Nephron (organoid): Measurements from ENCODE around the gene CFAP54.
"Not testable (repeated sequence)": the region's sequence is repeated elsewhere in the genome, so short reads cannot be mapped to it uniquely, and the experiment has no call there.

Experiments used
- H3K27ac Mint-ChIP-seq, 3 experiments: 2 replicates each; pipeline ENCODE4 v1.8.0; 2020; ENCODE audit warnings: mixed read lengths in 3 of 3, mild to moderate bottlenecking in 2 of 3, moderate library complexity in 1 of 3
- H3K27me3 Mint-ChIP-seq: 2 replicates; pipeline ENCODE4 v1.8.0; 2021; ENCODE audit warnings: low read depth, mild to moderate bottlenecking, moderate library complexity, mixed read lengths
- H3K36me3 Mint-ChIP-seq: 2 replicates; pipeline ENCODE4 v1.8.0; 2020; ENCODE audit warnings: low read depth, mixed read lengths
- H3K4me1 Mint-ChIP-seq: 2 replicates; pipeline ENCODE4 v1.8.0; 2020; ENCODE audit warnings: mixed read lengths
- H3K4me3 Mint-ChIP-seq, 3 experiments: 2 replicates each; pipeline ENCODE4 v1.8.0; 2020; ENCODE audit warnings: mild to moderate bottlenecking in 3 of 3, mixed read lengths in 3 of 3, moderate library complexity in 2 of 3
- H3K9me3 Mint-ChIP-seq: 2 replicates; pipeline ENCODE4 v1.8.0; 2020; ENCODE audit warnings: mixed read lengths
- CTCF ChIP-seq, 3 experiments: fragments of 200-600 bp; sonication (generic); IDR thresholded peaks; one replicate each; pipeline ENCODE4 v1.5.0; 2021; ENCODE audit warnings: antibody characterized with exemption in 3 of 3; ENCODE audit not compliant: unreplicated experiment in 3 of 3

Gene CFAP54

GRCh38 chr12:96570579-96570978, 81.2 kb downstream of the CFAP54 start:
- Mint-ChIP-seq H3K9me3 (no peaks in the 10 kb centered on the region), H3K4me3 (no peak overlapping the region), H3K4me1 (no peaks in the 10 kb centered on the region), H3K36me3 (no peaks in the 10 kb centered on the region), H3K27ac (no peak overlapping the region), H3K27me3 (no peaks in the 10 kb centered on the region)
- TF ChIP-seq CTCF (IDR thresholded peaks at IDR 0.05; ENCODE audit: unreplicated experiment in 3 of 3) = no peak

- no peak overlapping the region for H3K4me3 Mint-ChIP-seq
- H3K27me3 Mint-ChIP-seq = no peaks in the 10 kb centered on the region
- no peaks in the 10 kb centered on the region for H3K36me3 Mint-ChIP-seq
- TF ChIP-seq CTCF (IDR thresholded peaks at IDR 0.05; ENCODE audit: unreplicated experiment in 3 of 3) = no peak
- H3K27ac Mint-ChIP-seq = no peak overlapping the region
- H3K9me3 Mint-ChIP-seq = no peaks in the 10 kb centered on the region
- no peaks in the 10 kb centered on the region for H3K4me1 Mint-ChIP-seq
Measured at GRCh38 chr12:96571101-96571862, 81.9 kb downstream of the CFAP54 start.

GRCh38 chr12:96578526-96579125, 89.2 kb downstream of the CFAP54 start:
- peak; percentile 63 to 85 (median 66) for TF ChIP-seq CTCF (IDR thresholded peaks at IDR 0.05; ENCODE audit: unreplicated experiment in 3 of 3)
- no peaks in the 10 kb centered on the region for H3K36me3 Mint-ChIP-seq
- no peaks in the 10 kb centered on the region for H3K4me1 Mint-ChIP-seq
- peak overlapping the region in 2 of 3 experiments; percentile 67 to 68 for H3K27ac Mint-ChIP-seq
- no peak overlapping the region for H3K4me3 Mint-ChIP-seq
- H3K27me3 Mint-ChIP-seq = no peaks in the 10 kb centered on the region
- H3K9me3 Mint-ChIP-seq = no peaks in the 10 kb centered on the region

GRCh38 chr12:96585977-96586376, 96.6 kb downstream of the CFAP54 start:
- Mint-ChIP-seq H3K36me3 (no peaks in the 10 kb centered on the region), H3K9me3 (no peaks in the 10 kb centered on the region), H3K4me1 (no peaks in the 10 kb centered on the region), H3K27ac (no peak overlapping the region), H3K4me3 (no peak overlapping the region), H3K27me3 (no peaks in the 10 kb centered on the region)
- TF ChIP-seq CTCF (IDR thresholded peaks at IDR 0.05; ENCODE audit: unreplicated experiment in 3 of 3) = no peak

GRCh38 chr12:96587691-96588090, 98.3 kb downstream of the CFAP54 start:
- Mint-ChIP-seq H3K27me3 (no peaks in the 10 kb centered on the region), H3K4me3 (no peak overlapping the region), H3K27ac (no peak overlapping the region), H3K9me3 (no peaks in the 10 kb centered on the region), H3K4me1 (no peaks in the 10 kb centered on the region), H3K36me3 (no peaks in the 10 kb centered on the region)
- no peak for TF ChIP-seq CTCF (IDR thresholded peaks at IDR 0.05; ENCODE audit: unreplicated experiment in 3 of 3)

- Mint-ChIP-seq H3K27me3 (no peaks in the 10 kb centered on the region), H3K4me3 (no peak overlapping the region), H3K9me3 (no peaks in the 10 kb centered on the region), H3K36me3 (no peaks in the 10 kb centered on the region), H3K4me1 (no peaks in the 10 kb centered on the region), H3K27ac (no peak overlapping the region)
- TF ChIP-seq CTCF (IDR thresholded peaks at IDR 0.05; ENCODE audit: unreplicated experiment in 3 of 3) = no peak
Measured at GRCh38 chr12:96590970-96591369, 101.6 kb downstream of the CFAP54 start.

- H3K27me3 Mint-ChIP-seq, H3K4me1 Mint-ChIP-seq, H3K4me3 Mint-ChIP-seq: not testable (repeated sequence)
Measured at GRCh38 chr12:96604374-96604773, 115.0 kb downstream of the CFAP54 start.

More at GRCh38 chr12:96604374-96604773, 115.0 kb downstream of the CFAP54 start:
- H3K9me3 Mint-ChIP-seq = peaks cover 13% of the 10 kb centered on the region
- not testable (repeated sequence) for H3K27ac Mint-ChIP-seq, H3K36me3 Mint-ChIP-seq
